K562 (cell line): ENCODE data around the gene RBM44.

ENCODE experiments used
- FOXA1 ChIP-seq: fragments of 450-650 bp; IDR thresholded peaks from 2 replicates; pipeline ENCODE4 v1.6.1; 2016; ENCODE audit warnings: mild to moderate bottlenecking, borderline replicate concordance
- RFX1 ChIP-seq: fragments of 450-650 bp; IDR thresholded peaks from 2 replicates; pipeline ENCODE4 v1.6.1; 2016; ENCODE audit warnings: mild to moderate bottlenecking, moderate library complexity
- ZNF134 ChIP-seq: fragments of 250-450 bp; sonication (Bioruptor Pico); conservative IDR thresholded peaks from 2 replicates; pipeline ENCODE4 v1.4.0; 2020

- TF ChIP-seq FOXA1 = no peak
- TF ChIP-seq RFX1 = no peak
- TF ChIP-seq ZNF134 (CRISPR knock-in tag) = no peak
These were observed 84.2 kb downstream of the RBM44 start for GRCh38 chr2:237882510-237883481.
